Measurements from ENCODE around the gene RIC8A.

The RIC8A gene

GRCh38 chr11:250740-251299 lies 43.3 kb downstream of the RIC8A start:
- no peak for DNase-seq

GRCh38 chr11:251550-251949 lies 44.0 kb downstream of the RIC8A start:
- DNase-seq, result no peak

- DNase-seq, result no peak
Observed at GRCh38 chr11:252666-253065, 45.2 kb downstream of the RIC8A start.

- no peak for DNase-seq
Observed at GRCh38 chr11:253160-253885, 45.8 kb downstream of the RIC8A start.

- no peak for DNase-seq
Observed at GRCh38 chr11:253886-254270, 46.4 kb downstream of the RIC8A start.

GRCh38 chr11:255176-255575 lies 47.7 kb downstream of the RIC8A start:
- no peak for DNase-seq

GRCh38 chr11:255816-256215 lies 48.3 kb downstream of the RIC8A start:
- DNase-seq, result no peak

GRCh38 chr11:256952-257737 lies 49.6 kb downstream of the RIC8A start:
- DNase-seq, result no peak

- DNase-seq, result no peak
Observed at GRCh38 chr11:257766-258493, 50.4 kb downstream of the RIC8A start.

- DNase-seq, result no peak
Observed at GRCh38 chr11:259413-259812, 51.9 kb downstream of the RIC8A start.

- no peak for DNase-seq
Observed at GRCh38 chr11:261624-262023, 54.1 kb downstream of the RIC8A start.

Data from kidney glomerular epithelial cell (primary cell).